Activated CD4-positive, alpha-beta T cell treated with anti-CD3 and anti-CD28 coated beads, Interleukin-2, amount 50 U/mL, for 4 hours (primary cell): Measurements from ENCODE around the gene WASF2.
"Not testable (repeated sequence)": the region's sequence is repeated elsewhere in the genome, so short reads cannot be mapped to it uniquely, and the experiment has no call there.

Experiments
- DNase-seq, 2 experiments: peaks; one replicate each; pipeline ENCODE4 v3.0.0-alpha.2; 2020

WASF2 gene

GRCh38 chr1:27521336-27521831 lies 31.4 kb upstream of the WASF2 start:
- peak; percentile 52 to 63 for DNase-seq

- DNase-seq: no peak
Measured at GRCh38 chr1:27520651-27521050, 30.7 kb upstream of the WASF2 start.

DNA sequence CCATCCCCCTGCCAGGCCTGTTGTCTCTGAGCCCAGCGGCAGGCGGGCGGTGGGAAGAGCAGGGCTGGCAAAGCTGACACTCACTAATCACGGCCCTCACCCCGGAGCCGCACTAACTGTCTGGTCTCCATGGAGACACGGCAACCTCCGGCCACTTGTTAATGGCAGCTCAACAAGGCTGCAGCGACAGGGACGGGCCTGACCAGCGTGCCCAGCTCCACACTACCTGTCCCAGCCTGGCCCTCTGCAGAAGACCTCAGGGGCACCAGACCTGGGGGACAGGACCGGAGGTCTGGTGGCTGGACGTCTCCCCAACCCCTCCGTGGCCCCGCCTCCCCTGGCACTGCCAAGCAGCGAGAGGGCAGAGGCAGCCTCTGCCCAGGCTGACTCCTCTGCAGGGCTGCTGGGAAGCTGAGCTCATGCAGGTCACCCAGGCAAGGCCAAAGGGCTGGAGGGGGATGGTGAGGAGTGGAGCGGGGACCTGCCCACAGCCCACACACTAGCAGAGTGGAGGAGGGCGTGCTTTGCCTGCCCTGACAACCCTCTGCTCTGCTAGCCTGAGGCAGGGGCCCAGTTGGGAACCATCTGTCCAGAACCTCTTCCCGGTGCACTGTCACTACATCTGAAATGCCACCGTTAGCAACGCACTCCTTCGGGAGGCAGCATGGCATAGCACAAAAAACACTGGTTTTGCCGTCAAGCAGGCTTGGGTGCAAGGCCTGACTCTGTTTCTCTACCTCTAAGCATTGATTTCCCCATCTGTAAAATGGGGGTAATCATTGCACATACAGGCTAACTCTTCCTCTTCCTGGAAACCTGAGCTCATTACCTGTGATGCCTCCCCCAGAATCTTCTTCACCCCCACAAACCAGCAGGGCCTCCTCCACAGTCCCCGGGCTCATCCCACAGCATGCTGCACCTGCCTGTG lies 29.6 kb upstream of the WASF2 start:
- no peak for DNase-seq

GRCh38 chr1:27518808-27519207 lies 28.8 kb upstream of the WASF2 start:
- DNase-seq: no peak

DNA sequence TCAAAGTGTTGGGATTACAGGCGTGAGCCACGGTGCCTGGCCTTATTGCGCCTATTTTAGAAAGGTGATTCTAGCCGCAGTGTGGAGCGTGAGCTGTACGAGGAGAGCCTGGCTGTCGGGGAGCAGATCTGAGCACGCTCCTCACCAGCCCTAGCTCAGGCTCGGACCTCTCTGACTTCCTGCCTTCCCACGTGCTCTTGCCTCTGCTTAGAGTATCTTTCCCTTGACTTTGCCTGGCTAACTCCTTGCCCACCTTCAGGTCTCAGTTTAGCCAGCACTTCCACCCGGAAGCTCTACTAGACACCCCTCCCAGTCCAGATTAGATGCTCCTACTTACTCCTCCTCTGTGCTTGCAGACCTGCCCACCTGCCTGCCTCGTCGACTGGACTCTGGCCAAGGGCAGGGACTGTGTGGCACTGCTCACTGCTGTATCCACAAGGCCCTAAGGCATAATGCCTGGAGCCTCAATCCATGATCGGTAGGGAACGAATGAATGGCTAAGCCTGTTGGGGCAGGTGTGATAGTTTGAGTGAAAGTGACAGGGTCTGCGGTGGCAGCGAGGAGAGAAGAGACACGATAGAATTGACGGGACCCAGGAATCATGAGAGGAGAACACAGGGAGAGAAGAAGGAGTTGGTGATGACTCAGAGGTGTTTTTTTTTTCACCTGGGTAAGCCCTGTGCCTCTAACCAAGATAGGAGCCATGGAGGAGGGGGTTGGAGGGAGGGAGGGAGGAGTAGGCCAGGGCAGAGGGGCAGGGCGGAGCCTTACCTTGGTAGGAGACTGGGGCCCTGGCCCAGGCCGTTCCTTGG lies 28.1 kb upstream of the WASF2 start:
- DNase-seq: no peak

GRCh38 chr1:27517301-27517700 lies 27.3 kb upstream of the WASF2 start:
- DNase-seq: no peak

DNA sequence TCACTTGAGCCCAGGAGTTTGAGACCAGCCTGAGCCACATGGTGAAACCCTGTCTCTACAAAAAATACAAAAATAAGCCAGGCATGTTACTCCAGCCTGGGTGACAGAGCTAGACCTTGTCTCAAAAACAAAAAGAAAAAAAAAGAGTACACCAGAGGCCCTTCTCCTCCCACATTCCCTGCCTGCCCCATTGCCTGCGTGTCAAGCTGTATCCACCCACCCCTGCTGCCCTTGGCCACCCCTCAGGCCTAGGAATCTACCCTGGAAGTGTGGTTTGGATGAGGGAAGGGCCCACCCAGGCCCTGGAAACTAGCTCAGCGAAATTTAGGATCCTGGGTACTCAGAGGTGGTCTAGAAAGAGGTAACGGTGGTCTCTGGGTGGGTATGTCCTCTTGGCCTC lies 25.7 kb upstream of the WASF2 start:
- DNase-seq: no peak

GRCh38 chr1:27513958-27514357 lies 24.0 kb upstream of the WASF2 start:
- DNase-seq: no peak

DNA sequence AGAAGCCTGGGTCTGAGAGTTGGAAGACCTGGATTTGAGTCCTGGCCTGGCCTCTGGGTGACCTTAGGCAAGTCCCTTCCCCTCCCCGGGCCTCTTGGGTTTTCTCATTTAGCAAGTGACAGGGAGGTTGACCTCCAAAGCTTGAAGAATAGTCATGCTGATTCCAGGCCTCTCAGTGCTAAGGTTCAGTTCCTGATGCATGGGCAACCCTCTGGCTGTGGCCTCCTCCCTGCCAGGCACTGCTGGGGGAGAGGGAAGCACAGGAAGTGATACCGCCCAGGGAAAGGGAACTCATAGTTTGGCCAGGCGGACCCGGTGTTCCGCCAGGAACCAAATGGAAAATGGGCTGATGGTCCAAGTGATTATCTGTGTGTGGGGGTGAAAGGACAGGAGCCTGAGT lies 23.6 kb upstream of the WASF2 start:
- DNase-seq: no peak

DNA sequence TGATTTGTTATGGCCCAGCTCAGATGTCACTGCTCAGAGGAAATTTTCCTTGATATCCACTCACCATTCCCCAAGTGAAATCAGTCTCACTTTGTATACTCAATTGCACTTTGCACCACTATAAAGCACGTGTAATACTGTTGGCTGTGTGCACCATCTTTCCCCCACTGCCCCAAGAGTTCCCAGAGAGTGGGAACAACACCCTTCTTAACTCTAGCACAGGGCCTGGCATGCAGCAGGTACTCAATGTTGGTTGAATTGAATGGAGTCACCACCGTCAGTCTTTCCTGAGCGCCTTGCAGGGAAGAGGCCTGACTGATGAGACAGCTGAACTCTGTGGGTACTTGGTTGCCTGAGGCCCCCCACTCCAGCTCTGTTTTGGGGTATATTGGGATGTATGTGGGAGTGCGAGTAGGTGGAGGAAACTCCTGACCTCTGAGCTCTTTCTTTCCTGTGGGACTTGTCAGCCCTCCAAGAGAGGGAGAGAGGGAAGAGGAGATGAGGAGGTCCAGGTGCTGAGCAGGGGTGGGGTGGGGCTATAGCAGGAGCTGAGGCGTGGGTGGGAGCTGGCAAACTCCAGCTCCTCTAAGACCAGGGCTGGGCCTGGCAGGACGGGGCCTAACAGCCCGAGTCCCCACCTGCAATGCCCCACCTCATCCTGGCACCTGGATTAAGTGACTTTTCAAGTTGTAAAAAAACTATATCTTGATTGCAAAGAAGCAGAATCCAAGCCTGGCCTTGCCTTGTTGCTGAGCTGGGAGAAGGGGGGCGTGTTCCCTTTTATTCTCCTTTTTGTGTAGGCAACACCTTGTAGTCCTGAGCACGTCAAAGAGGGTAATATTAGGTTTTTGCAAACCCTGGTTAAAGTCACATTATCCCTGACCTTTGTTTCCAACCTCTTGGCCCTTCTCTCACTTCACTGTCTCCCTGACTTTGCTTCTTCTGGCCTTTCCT lies 19.4 kb upstream of the WASF2 start:
- no peak for DNase-seq

DNA sequence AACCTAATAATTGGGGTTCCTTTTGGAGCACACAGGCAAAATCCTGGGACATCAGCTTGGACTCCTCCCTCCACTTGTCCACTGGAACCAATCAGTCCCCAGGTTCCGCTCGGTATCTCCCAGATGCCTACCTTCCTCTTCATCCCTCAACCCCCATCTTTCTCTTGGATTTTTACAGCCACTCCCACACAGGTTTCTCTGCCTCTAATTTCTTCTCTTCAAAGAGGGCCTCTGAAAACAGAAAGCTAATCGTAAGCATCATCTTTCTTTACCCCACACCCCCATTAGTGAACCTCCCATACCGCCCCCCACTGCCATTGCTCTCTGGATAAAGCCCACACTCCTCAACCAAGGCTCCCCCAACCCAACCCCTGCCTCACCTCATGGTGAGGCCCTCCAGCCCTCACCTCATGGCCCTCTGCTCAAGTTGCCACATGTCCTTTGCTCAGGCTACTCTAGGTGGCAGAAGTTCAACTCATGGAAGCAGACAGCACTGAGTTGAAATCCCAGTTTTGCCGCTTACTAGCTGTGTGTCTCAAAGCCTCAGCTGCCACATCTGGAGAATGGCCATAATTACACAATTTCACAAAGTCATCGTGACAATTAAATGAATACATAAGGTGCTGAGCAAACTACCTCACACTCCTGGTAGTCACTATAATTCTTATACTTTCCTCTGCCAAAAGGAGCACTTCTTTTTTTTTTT lies 18.1 kb upstream of the WASF2 start:
- no peak for DNase-seq

GRCh38 chr1:27506703-27507102 lies 16.7 kb upstream of the WASF2 start:
- DNase-seq: no peak

GRCh38 chr1:27505420-27505680 lies 15.4 kb upstream of the WASF2 start:
- DNase-seq: no peak

- DNase-seq: no peak
Measured at GRCh38 chr1:27504588-27505419, 14.8 kb upstream of the WASF2 start.

- DNase-seq: no peak
Measured at GRCh38 chr1:27503844-27504587, 14.0 kb upstream of the WASF2 start.

DNA sequence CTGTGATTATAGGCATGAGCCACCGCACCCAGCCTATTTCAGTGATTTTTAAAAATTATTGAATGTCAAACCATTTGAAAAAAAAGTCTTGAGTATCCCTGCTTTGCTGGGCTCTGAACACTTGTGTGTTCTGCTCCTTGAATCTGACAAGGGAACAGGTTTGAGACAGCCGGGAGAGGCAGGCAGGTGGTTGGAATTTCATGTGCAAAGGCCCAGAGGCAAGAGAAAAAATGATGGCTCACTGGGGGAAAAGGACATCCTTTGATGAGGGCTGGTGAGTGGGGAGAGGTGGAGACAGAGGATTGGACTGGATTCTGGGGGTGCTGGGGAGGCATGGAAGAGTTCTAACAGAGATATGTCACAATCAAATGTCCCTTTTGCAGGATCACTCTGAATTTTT lies 13.1 kb upstream of the WASF2 start:
- DNase-seq: no peak

DNA sequence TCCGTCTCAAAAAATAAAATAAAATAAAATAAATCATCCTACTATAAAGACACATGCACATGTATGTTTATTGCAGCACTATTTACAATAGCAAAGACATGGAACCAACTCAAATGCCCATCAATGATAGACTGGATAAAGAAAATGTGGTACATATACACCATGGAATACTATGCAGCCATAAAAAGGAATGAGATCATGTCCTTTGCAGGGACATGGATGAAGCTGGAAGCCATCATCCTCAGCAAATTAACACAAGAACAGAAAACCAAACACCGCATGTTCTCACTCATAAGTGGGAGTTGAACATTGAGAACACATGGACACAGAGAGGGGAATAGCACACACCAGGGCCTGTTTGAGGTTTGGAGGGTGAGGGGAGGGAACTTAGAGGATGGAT lies 11.2 kb upstream of the WASF2 start:
- not testable (repeated sequence) for DNase-seq

GRCh38 chr1:27499142-27499541 lies 9.2 kb upstream of the WASF2 start:
- no peak for DNase-seq

- DNase-seq: no peak
Measured at GRCh38 chr1:27496604-27497155, 6.7 kb upstream of the WASF2 start.

DNA sequence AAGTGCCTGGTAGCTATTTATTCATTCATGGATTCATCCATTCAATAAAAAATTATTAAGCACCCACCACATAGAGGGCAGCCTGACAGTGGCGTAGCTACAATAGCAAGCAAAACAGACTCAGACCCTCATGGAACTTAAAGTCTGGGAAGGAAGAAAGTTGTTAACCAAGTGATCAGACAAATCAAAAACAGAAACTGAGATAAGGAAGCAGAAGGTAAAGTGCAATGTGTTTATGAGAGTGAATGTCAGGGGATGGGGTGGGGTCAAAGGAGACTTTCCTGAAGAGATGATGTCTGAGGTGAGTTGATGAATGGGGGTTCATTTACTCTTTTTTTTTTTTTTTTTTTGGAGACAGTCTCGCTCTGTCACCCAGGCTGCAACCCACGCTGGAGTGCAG lies 2.8 kb upstream of the WASF2 start:
- DNase-seq: no peak
